GM21825 (cell line): Measurements from ENCODE around the gene OTOF.

Experiments
- ATAC-seq: cut with Tn5 transposase; IDR thresholded peaks from one replicate; pipeline ENCODE4 v1.9.1; 2021; ENCODE audit warnings: mild to moderate bottlenecking, moderate library complexity; ENCODE audit not compliant: unreplicated experiment

OTOF gene

DNA sequence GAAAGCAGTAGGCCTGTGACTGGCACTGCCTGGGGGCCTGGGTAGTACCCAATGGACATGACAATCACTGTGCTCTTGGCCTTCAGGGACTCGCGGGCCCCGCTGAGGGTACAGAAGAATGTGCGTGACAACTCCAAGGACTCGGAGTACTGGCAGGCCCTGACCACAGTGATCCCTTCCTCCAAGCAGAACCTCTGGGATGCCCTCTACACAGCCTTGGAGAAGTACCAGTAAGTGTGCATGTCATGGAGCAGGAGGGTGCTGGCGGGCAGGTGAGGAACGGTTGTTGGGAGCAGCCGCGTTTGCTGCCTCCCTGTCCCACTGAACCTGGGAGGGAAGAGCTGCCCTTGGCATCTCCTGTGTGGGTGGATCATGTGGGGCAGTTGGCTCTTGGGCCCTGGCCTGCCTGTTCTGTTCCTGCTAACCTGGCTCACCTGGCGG is 23.3 kb downstream of the OTOF start:
- ATAC-seq, result no peak

DNA sequence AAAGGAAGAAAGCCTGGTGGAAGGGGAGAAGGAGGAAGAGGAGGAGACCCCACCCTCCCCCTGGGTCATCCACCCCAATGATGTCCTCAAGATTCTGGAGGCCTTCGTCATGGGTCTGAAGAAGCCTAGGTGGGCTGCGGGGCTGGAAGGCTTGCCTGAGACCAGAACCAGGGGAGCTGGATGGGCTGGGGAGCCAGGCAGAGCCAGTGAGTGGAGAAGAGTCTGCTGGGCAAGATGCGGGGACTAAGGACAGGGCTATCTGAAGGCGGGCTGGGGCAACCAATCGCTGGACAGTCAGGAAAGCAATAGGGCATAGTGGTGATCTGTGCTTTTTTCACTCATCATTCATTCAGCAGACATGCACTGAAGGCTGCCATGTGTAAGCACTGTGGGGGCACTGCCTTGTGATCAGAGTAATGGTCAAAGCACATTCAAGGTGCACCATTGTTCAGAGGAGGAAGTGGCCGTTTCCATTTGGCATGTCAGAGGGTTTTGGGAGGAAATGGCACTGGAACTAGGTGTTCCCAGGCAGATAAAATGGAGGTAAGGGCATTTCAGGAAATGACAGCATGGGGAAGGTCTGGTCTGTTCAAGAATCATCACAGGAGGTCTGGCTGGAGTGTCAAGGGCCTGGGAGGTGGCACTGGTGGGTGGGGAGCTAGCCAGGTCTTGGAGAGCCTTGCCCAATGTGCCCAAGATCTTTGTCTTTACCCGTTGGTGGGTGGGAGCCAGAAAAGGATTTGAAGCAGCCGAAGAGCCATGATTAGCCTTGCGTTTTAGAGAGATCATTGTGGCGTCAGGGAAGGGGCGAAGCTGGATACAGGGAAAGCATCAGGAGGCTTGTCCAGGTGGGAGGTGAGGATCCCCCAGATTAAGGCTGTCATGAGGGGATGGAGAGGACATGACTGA is 24.2 kb downstream of the OTOF start:
- ATAC-seq, result no peak

GRCh38 chr2:26451700-26452099 is 26.2 kb downstream of the OTOF start:
- ATAC-seq, result no peak

DNA sequence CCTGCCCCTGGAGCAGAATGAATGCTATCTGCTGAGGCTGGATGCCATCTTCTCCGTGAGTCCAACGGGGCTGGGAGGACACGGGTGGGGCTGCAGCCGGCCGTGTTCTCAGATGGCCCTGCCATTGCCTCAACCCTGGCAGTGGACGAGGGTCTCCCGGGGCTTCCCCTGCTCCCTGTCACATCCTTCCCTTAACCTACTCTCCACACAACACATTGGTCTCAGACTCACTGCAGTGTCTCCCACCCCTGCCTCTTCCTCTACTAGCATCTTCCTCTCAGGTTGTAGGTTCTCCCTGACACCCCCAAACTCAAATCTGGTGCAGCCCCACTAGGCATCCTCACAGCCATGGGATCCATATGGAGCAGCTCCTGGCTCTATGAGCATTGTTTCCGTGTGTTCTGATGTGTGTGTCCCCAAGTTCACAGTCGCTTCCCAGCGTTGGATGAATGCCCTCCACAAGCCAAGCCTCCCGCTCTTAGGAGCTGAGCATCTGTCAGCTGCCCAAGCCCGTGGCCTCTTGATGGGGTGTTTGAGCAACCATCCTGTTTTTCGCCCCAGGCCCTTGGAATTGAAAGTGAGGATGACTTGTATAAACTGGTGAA is 27.8 kb downstream of the OTOF start:
- ATAC-seq, result no peak

DNA sequence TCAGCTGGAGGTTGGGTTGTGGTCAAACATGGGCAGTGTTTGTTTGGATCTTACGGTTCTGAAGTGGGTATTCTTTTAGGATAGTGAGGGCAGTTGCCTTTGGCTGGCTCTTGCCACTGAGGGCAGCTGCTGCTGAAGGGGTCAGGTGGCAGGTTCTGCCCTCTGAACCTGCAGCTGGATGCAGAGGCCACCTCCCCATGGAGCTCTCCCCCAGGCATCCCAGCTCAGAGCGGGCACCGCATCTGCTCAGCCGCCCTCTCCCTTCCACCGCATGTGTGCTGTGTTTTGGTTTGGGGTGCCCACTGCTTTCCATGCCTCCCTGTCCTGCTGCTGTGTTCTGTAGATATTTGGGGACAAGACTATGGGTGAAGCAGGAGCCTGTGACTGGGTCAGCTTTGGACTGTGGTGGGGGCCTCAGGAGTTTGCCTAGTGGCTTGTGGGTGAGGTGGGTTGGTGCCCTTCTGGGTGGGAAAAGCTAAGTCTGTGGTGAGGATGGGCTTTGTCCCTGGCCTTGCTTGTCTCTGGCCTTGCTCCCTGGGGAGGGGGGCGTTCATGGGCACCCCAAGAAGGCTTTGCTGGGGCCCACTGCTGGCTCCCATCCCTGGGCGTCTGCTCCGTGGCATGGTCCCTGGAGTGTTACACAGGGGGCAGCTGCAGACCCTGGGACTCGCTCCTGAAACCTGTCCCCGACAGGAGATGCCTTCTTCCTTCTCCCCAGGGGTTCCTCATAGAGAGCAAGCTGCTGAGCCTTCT is 28.5 kb downstream of the OTOF start:
- ATAC-seq, result no peak

GRCh38 chr2:26448651-26449050 is 29.3 kb downstream of the OTOF start:
- no peak for ATAC-seq

- ATAC-seq, result no peak
Observed at GRCh38 chr2:26444236-26444635, 33.7 kb downstream of the OTOF start.

DNA sequence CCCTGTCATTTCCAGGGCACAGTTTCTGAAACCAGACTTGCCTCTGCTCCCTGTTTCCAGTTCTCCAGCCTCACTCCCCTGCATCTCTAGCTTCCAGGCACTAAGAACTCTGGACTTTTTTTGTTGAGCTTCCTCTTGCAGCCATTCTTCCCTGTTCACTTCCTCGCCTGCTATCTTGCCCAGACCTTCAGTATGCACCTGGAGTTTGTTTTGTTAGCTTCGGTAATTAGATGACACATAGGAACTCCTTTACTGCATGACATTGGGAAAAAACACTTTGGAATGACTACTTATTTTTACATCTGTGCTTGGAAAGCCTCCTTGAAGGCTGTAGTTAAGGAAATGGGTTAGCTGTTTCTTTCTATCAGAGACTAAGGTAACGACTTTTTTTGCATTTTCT is 35.2 kb downstream of the OTOF start:
- no peak for ATAC-seq

- no peak for ATAC-seq
Observed at GRCh38 chr2:26442301-26442700, 35.6 kb downstream of the OTOF start.

- no peak for ATAC-seq
Observed at GRCh38 chr2:26438926-26439325, 39.0 kb downstream of the OTOF start.

DNA sequence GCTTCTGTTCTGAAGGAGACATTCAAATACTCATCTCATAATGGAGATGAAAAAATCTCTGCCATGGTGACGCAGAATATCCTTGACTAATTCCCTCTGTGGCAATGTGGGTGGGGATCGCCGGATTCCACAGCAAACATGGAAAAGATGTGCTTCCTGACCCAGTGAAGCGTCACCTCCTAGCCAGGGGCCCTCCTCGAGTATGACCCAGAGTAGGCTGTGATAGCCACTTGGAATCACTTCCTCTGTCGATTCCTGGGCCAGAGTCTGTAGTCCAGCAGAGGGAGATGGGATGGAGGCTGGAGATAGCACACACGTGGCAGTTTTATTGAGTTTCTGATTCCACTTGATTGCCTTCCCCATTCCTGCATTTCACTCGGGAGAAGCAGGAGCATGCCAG is 39.4 kb downstream of the OTOF start:
- ATAC-seq, result no peak

DNA sequence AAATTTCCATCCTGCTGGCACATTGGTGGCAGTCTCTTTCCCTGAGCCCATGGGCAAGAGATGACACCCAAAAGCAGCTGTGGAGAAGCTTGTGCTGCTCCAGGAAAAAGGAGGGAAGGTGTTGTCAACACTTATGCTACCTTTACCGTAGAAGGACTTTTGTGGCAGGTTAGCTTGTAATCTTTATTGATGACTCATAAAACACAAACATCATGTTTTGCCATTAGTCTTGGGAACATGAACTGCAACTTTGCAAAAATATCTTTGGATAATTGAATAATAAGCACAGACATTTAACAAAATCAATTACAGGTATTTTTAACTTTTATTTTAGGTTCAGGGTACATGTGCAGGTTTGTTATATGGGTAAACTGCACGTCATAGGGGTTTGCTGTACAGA is 42.8 kb downstream of the OTOF start:
- no peak for ATAC-seq

DNA sequence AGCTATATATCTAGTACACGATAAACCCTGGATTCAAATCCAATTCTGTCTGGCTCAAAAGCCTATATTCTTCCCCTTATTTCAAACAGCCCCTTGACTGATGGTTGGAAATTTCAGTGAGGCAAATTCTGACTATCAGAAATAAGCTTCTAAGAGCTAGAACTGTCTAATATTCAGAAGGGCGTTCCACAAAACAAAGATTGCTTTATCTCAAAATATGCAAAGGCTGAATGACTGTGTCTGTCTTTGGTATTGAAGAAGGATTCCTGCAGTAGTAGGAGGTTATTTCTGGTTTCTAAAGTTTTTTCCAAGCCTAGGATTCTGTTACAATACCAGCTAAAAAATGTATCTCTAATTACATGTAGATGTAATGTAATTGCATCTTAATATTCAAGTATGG is 45.1 kb downstream of the OTOF start:
- ATAC-seq, result no peak

DNA sequence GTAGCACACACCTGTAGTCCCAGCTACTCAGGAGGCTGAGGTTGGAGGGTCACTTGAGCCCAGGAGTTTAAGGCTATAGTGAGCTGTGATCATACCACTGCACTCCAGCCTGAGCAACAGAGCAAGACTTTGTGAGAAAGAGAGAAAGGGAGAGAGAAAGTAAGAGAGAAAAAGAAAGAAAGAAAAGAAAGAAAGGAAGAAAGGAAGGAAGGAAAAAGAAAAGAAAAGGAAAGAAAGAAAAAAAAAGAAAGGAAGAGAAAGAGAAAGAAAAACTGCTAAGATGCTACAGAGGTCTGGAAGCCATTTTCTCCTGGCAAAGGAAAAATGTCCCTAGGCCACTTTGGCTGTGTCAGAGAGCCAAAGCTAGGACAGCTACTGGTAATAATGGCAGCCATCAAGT is 45.6 kb downstream of the OTOF start:
- ATAC-seq, result no peak

DNA sequence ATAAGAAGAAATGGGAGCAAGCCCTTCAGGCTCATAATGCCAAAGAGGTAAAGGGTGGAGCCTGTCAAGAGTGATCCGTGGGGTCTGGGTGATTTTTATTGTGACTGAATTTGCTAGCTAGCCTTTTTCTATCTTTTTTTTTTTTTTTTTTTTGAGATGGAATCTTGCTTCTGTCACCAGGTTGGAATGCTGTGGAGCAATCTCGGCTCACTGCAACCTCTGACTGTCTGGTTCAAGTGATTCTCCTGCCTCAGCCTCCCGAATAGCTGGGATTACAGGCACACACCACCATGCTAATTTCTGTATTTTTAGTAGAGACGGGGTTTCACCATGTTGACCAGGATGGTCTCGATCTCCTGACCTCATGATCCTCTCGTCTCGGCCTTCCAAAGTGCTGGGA is 47.1 kb downstream of the OTOF start:
- no peak for ATAC-seq

GRCh38 chr2:26429779-26430578 is 47.9 kb downstream of the OTOF start:
- ATAC-seq, result no peak

DNA sequence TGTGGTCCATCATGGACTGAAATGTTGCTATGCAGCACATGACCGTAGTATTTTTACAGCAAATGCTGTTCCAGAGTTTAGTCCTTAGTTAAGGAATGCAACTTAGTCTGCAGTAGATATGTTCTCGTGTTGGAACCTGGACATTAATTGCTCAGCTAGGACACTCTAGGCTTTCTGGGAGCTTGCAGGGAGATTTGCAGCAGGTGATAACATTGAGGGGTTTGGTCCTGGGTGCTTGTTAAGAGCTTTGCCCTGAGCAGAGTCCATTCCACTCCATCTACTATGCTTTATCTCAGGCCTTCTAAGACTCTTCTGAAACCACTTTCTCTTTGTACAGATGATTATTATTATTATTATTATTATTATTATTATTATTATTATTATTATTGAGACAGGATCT is 49.1 kb downstream of the OTOF start:
- ATAC-seq, result no peak

- ATAC-seq, result no peak
Observed at GRCh38 chr2:26424221-26424620, 53.7 kb downstream of the OTOF start.

DNA sequence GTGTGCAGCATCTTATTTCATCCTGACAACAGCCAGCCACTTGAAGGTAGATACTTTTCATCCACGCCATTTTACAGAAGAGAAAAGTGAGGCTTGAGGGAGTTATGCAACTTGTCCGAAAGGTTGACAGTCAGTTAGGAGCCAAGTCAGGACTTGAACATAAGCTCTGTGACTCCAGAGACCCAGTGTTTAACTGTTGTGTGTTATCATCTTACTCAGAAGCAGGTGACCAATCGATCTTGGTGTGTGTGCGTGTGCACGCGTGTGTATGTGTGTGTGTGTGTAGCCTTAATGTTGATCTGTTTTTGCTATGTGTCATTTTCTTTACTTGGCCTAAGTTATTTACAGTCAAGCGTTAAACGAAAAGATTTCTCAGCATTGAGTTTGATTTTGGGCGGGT is 54.2 kb downstream of the OTOF start:
- no peak for ATAC-seq

DNA sequence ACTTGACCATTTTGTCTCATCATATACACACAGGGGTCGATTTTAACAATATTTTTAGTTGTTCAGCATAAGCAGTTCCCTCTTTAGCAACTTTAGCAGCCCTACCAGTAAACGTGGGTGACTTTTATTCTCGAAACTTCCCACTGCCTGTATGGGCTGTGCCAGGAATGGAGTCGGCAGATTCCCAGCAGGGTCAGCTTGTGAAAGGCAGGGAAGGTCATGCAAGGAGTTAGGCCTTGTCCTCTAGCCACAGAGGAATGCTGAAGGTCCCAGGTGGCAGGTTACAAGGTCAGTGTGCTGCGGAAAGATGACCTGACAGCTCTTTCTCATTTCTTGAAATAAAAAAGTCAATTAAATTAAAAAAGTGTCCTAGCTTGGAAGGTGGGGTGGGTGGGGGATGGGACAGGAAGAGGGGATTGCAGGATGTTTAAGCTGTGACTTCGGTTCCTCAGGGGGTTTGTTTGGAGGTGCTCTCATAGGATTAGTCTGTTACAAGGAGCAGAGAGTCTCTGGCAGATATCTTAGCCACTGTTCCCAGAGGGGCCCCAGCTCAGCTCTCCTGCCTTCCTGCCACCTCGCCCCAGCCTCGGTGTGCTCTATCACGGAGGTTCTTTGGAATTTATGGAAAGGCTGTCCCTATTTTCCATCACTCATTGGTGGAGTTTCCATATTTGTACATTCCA is 54.8 kb downstream of the OTOF start:
- no peak for ATAC-seq
